OCI-LY1 (cell line): ENCODE data around the gene COG7.
A peak's percentile ranks its signal among the peaks of the same experiment; 100 is the strongest.

ENCODE experiments used
- H2AFZ ChIP-seq: fragments of 200-600 bp; sonication (generic), shearing (Covaris generic); 2 replicates; pipeline ENCODE4 v1.6.0; 2014; ENCODE audit warnings: antibody characterized with exemption, mild to moderate bottlenecking, low read length
- H3F3A ChIP-seq: fragments of 200-600 bp; sonication (generic), shearing (Covaris generic); 2 replicates; pipeline ENCODE4 v1.6.0; 2014; ENCODE audit warnings: mild to moderate bottlenecking, antibody characterized with exemption, low read length, moderate library complexity; ENCODE audit not compliant: insufficient read depth
- H3K27ac ChIP-seq: fragments of 200-600 bp; sonication (generic); 2 replicates; pipeline ENCODE4 v1.5.1; 2014; ENCODE audit warnings: low read length, mixed run types, mild to moderate bottlenecking, low read depth; ENCODE audit not compliant: poor library complexity, severe bottlenecking
- H3K27me3 ChIP-seq: fragments of 200-600 bp; sonication (generic); 2 replicates; pipeline ENCODE4 v1.6.0; 2014; ENCODE audit warnings: antibody characterized with exemption, mild to moderate bottlenecking, low read length, moderate library complexity; ENCODE audit not compliant: insufficient read depth
- H3K36me3 ChIP-seq: fragments of 200-600 bp; sonication (generic); 2 replicates; pipeline ENCODE4 v1.6.1; 2014; ENCODE audit warnings: mild to moderate bottlenecking, antibody characterized with exemption, low read length, moderate library complexity, mixed read lengths; ENCODE audit not compliant: insufficient read depth
- H3K4me1 ChIP-seq: fragments of 200-600 bp; sonication (generic); 2 replicates; pipeline ENCODE4 v1.5.1; 2014; ENCODE audit warnings: mild to moderate bottlenecking, low read length, moderate library complexity; ENCODE audit not compliant: insufficient read depth, severe bottlenecking
- H3K4me2 ChIP-seq: fragments of 200-600 bp; sonication (generic), shearing (Covaris generic); 2 replicates; pipeline ENCODE4 v1.6.1; 2014; ENCODE audit warnings: low read length
- H3K4me3 ChIP-seq: fragments of 200-600 bp; sonication (generic); 2 replicates; pipeline ENCODE4 v1.5.1; 2014; ENCODE audit warnings: low read length, low read depth, mild to moderate bottlenecking, mixed read lengths; ENCODE audit not compliant: poor library complexity, severe bottlenecking
- H3K79me2 ChIP-seq: fragments of 200-600 bp; shearing (Covaris generic); 2 replicates; pipeline ENCODE4 v1.6.1; 2016; ENCODE audit warnings: mixed run types, low read length, mixed read lengths; ENCODE audit not compliant: insufficient read depth
- H3K9ac ChIP-seq: fragments of 200-600 bp; sonication (generic), shearing (Covaris generic); 2 replicates; pipeline ENCODE4 v1.6.1; 2014; ENCODE audit warnings: mild to moderate bottlenecking, low read length, mixed read lengths
- H3K9me2 ChIP-seq: fragments of 200-600 bp; sonication (generic), shearing (Covaris generic); 2 replicates; pipeline ENCODE4 v1.6.1; 2014; ENCODE audit warnings: low read depth, mild to moderate bottlenecking, low read length, mixed read lengths
- H3K9me3 ChIP-seq: fragments of 200-600 bp; shearing (Covaris generic); 2 replicates; pipeline ENCODE4 v1.6.1; 2014; ENCODE audit warnings: low read length, mixed read lengths
- H4K20me1 ChIP-seq: fragments of 200-600 bp; sonication (generic), shearing (Covaris generic); 2 replicates; pipeline ENCODE4 v1.6.0; 2016; ENCODE audit warnings: mild to moderate bottlenecking, low read length; ENCODE audit not compliant: insufficient read depth
- EZH2 ChIP-seq: fragments of 200-600 bp; sonication (generic), shearing (Covaris generic); IDR thresholded peaks from 2 replicates; pipeline ENCODE4 v1.8.0; 2017; ENCODE audit warnings: borderline replicate concordance, mixed run types, mild to moderate bottlenecking, antibody characterized with exemption, low read length, moderate library complexity, mixed read lengths
- TF ChIP-seq, protein P1 (sequence below): fragments of 200-600 bp; sonication (generic), shearing (Covaris generic); IDR thresholded peaks from 2 replicates; pipeline ENCODE4 v1.5.1; 2017; ENCODE audit warnings: mild to moderate bottlenecking, antibody characterized with exemption, low read length, moderate library complexity, mixed read lengths

The COG7 gene

DNA sequence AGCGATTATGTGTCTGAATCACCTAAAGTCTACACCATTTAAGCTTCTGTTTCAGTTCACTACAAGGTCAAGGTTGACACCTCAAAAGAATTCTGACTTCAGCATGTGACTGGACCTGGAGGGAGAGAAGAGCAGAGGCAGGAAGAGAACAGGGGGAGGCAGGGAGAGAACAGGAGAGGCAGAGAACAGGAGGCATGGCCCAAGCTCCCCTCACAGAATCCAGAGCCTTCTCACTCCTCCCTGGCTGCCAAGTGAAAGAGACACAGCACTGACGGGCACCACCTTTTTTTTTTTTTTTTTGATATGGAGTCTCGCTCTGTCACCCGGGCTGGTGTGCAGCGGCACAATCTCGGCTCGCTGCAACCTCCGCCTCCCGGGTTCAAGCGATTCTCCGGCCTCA lies 45.9 kb upstream of the COG7 start:
- Histone ChIP-seq H3K4me1 (peaks cover 68% of the 10 kb centered on the region), H3K9ac (no peak overlapping the region), H3K36me3 (peaks cover 52% of the 10 kb centered on the region), H3K27me3 (no peaks in the 10 kb centered on the region), H3K79me2 (peaks cover 69% of the 10 kb centered on the region), H3F3A (no peaks in the 10 kb centered on the region), H3K4me2 (no peak overlapping the region), H2AFZ (no peak overlapping the region), H4K20me1 (no peaks in the 10 kb centered on the region), H3K9me3 (no peaks in the 10 kb centered on the region), H3K27ac (no peak overlapping the region), H3K9me2 (no peaks in the 10 kb centered on the region), H3K4me3 (no peak overlapping the region)
- TF ChIP-seq, protein P1, sequence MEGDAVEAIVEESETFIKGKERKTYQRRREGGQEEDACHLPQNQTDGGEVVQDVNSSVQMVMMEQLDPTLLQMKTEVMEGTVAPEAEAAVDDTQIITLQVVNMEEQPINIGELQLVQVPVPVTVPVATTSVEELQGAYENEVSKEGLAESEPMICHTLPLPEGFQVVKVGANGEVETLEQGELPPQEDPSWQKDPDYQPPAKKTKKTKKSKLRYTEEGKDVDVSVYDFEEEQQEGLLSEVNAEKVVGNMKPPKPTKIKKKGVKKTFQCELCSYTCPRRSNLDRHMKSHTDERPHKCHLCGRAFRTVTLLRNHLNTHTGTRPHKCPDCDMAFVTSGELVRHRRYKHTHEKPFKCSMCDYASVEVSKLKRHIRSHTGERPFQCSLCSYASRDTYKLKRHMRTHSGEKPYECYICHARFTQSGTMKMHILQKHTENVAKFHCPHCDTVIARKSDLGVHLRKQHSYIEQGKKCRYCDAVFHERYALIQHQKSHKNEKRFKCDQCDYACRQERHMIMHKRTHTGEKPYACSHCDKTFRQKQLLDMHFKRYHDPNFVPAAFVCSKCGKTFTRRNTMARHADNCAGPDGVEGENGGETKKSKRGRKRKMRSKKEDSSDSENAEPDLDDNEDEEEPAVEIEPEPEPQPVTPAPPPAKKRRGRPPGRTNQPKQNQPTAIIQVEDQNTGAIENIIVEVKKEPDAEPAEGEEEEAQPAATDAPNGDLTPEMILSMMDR = no peak
- TF ChIP-seq EZH2 = no peak

DNA sequence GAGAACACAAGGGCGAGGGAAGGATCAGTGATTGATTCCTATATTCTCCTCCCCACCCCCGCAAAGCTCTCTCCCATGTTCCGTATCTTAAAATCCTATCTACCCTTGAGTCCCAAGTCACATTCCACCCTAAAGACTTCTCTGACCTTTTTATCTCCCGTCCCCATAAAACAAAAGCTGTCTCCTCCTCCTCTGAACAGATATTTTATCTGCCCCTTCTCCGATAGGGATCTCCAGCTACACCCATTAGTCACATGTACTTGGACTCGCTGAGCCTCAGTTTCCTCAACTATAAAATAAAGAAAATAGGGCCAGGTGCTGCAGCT lies 44.5 kb upstream of the COG7 start:
- peak overlapping the region; percentile 41 for H3K27ac ChIP-seq

DNA sequence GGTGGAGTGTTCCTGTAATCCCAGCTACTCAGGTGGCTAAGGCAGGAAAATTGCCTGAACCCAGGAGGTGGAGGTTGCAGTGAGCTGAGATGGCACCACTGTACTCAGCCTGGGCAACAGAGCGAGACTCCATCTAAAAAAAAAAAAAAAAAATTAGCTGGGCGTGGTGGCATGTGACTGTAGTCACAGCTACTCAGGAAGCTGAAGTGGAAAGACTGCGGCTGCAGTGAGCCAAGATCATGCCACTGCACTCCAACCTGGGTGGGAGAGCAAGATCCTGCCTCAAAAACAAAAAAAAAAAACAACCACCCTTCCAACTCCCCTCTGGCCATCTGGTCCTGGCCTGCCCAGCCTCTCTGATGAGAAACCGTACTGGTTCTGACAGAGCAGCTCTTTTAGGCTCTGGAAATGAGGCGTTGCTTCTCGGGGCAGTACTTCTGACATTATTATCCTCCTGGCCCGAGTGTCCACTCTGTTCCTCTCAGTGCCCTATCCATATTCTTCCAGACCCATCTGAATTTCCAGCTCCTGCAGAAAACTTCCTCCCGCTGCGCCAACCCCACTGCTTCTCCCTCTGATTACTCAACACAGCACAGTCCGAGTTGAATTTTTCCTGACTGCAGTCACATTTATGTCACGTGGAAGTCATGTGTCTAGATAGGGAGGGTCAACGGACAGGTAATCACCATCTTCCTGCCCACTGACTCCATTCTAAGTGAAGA lies 44.0 kb upstream of the COG7 start:
- no peaks in the 10 kb centered on the region for H3K27me3 ChIP-seq
- H3K36me3 ChIP-seq = peaks cover 60% of the 10 kb centered on the region
- TF ChIP-seq, protein P1 = no peak
- TF ChIP-seq EZH2 = no peak
- no peaks in the 10 kb centered on the region for H4K20me1 ChIP-seq
- no peaks in the 10 kb centered on the region for H3K9me3 ChIP-seq
- peaks cover 50% of the 10 kb centered on the region for H3K79me2 ChIP-seq
- H2AFZ ChIP-seq = no peak overlapping the region
- H3F3A ChIP-seq = no peaks in the 10 kb centered on the region
- peaks cover 52% of the 10 kb centered on the region for H3K4me1 ChIP-seq
- peak overlapping the region; percentile 37 for H3K4me2 ChIP-seq
- peak overlapping the region; percentile 41 for H3K27ac ChIP-seq
- H3K9ac ChIP-seq = peak overlapping the region; percentile 1; the same call in 1 of the 2 replicates
- no peaks in the 10 kb centered on the region for H3K9me2 ChIP-seq
- H3K4me3 ChIP-seq = no peak overlapping the region

More for the DNA sequence above, 44.5 kb upstream of the COG7 start:
- H3K4me3 ChIP-seq = no peak overlapping the region
- peaks cover 60% of the 10 kb centered on the region for H3K36me3 ChIP-seq
- no peaks in the 10 kb centered on the region for H3F3A ChIP-seq
- H3K9me2 ChIP-seq = no peaks in the 10 kb centered on the region
- H3K9ac ChIP-seq = peak overlapping the region; percentile 17; the same call in 1 of the 2 replicates
- no peak overlapping the region for H2AFZ ChIP-seq
- no peak for TF ChIP-seq EZH2
- TF ChIP-seq, protein P1 = no peak
- peaks cover 57% of the 10 kb centered on the region for H3K4me1 ChIP-seq
- no peaks in the 10 kb centered on the region for H3K9me3 ChIP-seq
- no peaks in the 10 kb centered on the region for H3K27me3 ChIP-seq
- peak overlapping the region; percentile 37 for H3K4me2 ChIP-seq
- no peaks in the 10 kb centered on the region for H4K20me1 ChIP-seq
- H3K79me2 ChIP-seq = peaks cover 56% of the 10 kb centered on the region
